ENCODE data around the gene GMCL2. TPM values are rescaled to one million over a fixed set of nuclear protein-coding genes. Genes with fewer than 3 reads are reported as not detected.

The GMCL2 gene
- polyA plus RNA-seq, 1 of the 3 experiments (the other 2 are of a cell fraction): not detected

DNA sequence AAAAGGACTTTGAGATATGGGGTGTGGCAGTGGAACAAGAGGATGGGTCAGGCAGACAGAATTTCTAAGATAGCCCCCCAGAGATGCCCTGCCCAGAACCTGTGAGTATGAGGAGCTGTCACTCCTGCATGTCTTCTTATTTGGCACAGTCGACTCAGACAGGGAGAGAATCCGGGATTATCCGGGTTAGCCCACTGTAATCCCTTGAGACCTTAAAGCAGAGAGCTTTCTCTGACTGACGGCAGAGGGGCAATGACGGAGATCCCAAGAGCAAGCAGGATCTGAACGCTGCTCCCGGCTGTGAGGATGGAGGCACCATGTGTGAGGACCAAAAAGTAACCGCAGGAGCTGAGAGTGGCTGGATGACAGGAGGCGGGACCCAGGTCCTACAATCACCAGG lies 24.7 kb downstream of the GMCL2 start:
- Histone ChIP-seq H3K4me1 (ENCODE audit: control insufficient read depth in 1 of 2, insufficient read depth in 2 of 2, low read depth in 1 of 2, low read length in 1 of 2) (peaks cover 0 to 8% of the 10 kb centered on the region in 2 experiments; a peak in 1 of 4 replicates), H3K36me3 (replicated peaks in 1 of 2; ENCODE audit: control insufficient read depth in 1 of 2, insufficient read depth in 2 of 2, low read length in 1 of 2) (no peaks in the 10 kb centered on the region), H3K79me2 (ENCODE audit: insufficient read depth) (no peaks in the 10 kb centered on the region), H2AFZ (ENCODE audit: low read depth) (no peak overlapping the region), H3K4me3 (ENCODE audit: low read depth in 2 of 2, low read length in 1 of 2) (no peak overlapping the region), H3K9me3 (no peaks in the 10 kb centered on the region), H4K20me1 (ENCODE audit: insufficient read depth) (no peaks in the 10 kb centered on the region), H3K4me2 (no peak overlapping the region), H3K9ac (no peak overlapping the region), H3K9me2 (no peaks in the 10 kb centered on the region), H3K27me3 (ENCODE audit: insufficient read depth) (no peaks in the 10 kb centered on the region), H3F3A (replicated peaks; ENCODE audit: insufficient read depth) (no peaks in the 10 kb centered on the region), H3K27ac (ENCODE audit: low read depth in 2 of 2, low read length in 1 of 2) (no peak overlapping the region)
- WGBS (ENCODE audit: low lambda C conversion rate): 80% methylated on average over 9 of the region's 9 CpGs
- no peak for DNase-seq
- TF ChIP-seq SMC3 (IDR thresholded peaks at IDR 0.05; ENCODE audit: low read depth, low read length) (no peak), EP300 (IDR thresholded peaks at IDR 0.05; ENCODE audit: borderline replicate concordance in 1 of 2, low read depth in 1 of 2, low read length in 1 of 2) (no peak), FOXJ3 (CRISPR knock-in tag; IDR thresholded peaks at IDR 0.05) (no peak), TCF12 (IDR thresholded peaks at IDR 0.05) (no peak)
- TF ChIP-seq, protein P1, sequence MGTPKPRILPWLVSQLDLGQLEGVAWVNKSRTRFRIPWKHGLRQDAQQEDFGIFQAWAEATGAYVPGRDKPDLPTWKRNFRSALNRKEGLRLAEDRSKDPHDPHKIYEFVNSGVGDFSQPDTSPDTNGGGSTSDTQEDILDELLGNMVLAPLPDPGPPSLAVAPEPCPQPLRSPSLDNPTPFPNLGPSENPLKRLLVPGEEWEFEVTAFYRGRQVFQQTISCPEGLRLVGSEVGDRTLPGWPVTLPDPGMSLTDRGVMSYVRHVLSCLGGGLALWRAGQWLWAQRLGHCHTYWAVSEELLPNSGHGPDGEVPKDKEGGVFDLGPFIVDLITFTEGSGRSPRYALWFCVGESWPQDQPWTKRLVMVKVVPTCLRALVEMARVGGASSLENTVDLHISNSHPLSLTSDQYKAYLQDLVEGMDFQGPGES (IDR thresholded peaks at IDR 0.05; ENCODE audit: low read depth, low read length): no peak
- TF ChIP-seq, protein P2, sequence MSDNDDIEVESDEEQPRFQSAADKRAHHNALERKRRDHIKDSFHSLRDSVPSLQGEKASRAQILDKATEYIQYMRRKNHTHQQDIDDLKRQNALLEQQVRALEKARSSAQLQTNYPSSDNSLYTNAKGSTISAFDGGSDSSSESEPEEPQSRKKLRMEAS (IDR thresholded peaks at IDR 0.05; ENCODE audit: low read depth): no peak
- CTCF ChIA-PET: interaction anchor here (1.0 to 3.2 kb wide), 5 partner anchors 9 to 100 kb away, joined by 3 to 59 read pairs (median 5); partner anchors contain the start of gene NHP2
- POLR2A ChIA-PET: interaction anchor here (0.9 kb wide), 1 partner anchor 9 kb away, joined by 3 read pairs; the partner anchor contains the start of gene NHP2

DNA sequence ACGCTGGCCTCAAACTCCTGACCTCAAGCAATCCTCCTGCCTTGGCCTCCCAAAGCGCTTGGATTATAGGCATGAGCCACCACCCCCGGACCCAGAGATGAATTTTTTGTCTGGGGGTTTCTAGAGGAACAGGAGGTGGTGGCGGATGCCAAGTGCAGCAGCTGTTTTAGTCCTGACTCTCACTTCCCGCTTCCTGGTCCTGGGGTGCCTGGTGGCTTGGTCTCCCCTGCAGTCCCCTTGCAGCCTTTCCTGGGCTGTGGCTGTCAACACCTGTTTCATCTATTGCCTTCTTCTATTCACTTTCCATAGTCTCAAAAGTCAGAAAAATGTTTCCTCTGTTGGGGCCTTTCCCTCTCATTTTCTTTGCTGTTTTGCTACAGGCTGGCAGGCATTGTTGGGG lies 27.0 kb downstream of the GMCL2 start:
- Histone ChIP-seq H3K4me3 (ENCODE audit: low read depth in 2 of 2, low read length in 1 of 2) (no peak overlapping the region), H3K27me3 (ENCODE audit: insufficient read depth) (no peaks in the 10 kb centered on the region), H3K27ac (ENCODE audit: low read depth in 2 of 2, low read length in 1 of 2) (no peak overlapping the region), H2AFZ (ENCODE audit: low read depth) (no peak overlapping the region), H3K9ac (no peak overlapping the region), H3K4me2 (no peak overlapping the region), H3K36me3 (replicated peaks in 1 of 2; ENCODE audit: control insufficient read depth in 1 of 2, insufficient read depth in 2 of 2, low read length in 1 of 2) (no peaks in the 10 kb centered on the region), H4K20me1 (ENCODE audit: insufficient read depth) (no peaks in the 10 kb centered on the region), H3F3A (replicated peaks; ENCODE audit: insufficient read depth) (no peaks in the 10 kb centered on the region), H3K79me2 (ENCODE audit: insufficient read depth) (no peaks in the 10 kb centered on the region), H3K9me3 (no peaks in the 10 kb centered on the region), H3K9me2 (no peaks in the 10 kb centered on the region), H3K4me1 (ENCODE audit: control insufficient read depth in 1 of 2, insufficient read depth in 2 of 2, low read depth in 1 of 2, low read length in 1 of 2) (peaks cover 0 to 8% of the 10 kb centered on the region in 2 experiments; a peak in 1 of 4 replicates)
- ChIA-PET POLR2A (interaction anchor here (0.9 kb wide), 1 partner anchor 11 kb away, joined by 3 read pairs; no protein-coding TSS in a partner anchor), CTCF (interaction anchor here (1.4 kb wide), 1 partner anchor 85 kb away, joined by 8 read pairs; no protein-coding TSS in a partner anchor)
- 80% methylated on average over 5 of the region's 5 CpGs for WGBS (ENCODE audit: low lambda C conversion rate)
- TF ChIP-seq RFX5 (IDR thresholded peaks at IDR 0.05; ENCODE audit: low read length) (no peak), CHD2 (IDR thresholded peaks at IDR 0.05; ENCODE audit: low read length, partially characterized antibody) (no peak), GATA2 (CRISPR knock-in tag; IDR thresholded peaks at IDR 0.05) (no peak), GABPA (IDR thresholded peaks at IDR 0.05; ENCODE audit: low read depth) (no peak), JUND (IDR thresholded peaks at IDR 0.05) (no peak)
- TF ChIP-seq, protein P3, sequence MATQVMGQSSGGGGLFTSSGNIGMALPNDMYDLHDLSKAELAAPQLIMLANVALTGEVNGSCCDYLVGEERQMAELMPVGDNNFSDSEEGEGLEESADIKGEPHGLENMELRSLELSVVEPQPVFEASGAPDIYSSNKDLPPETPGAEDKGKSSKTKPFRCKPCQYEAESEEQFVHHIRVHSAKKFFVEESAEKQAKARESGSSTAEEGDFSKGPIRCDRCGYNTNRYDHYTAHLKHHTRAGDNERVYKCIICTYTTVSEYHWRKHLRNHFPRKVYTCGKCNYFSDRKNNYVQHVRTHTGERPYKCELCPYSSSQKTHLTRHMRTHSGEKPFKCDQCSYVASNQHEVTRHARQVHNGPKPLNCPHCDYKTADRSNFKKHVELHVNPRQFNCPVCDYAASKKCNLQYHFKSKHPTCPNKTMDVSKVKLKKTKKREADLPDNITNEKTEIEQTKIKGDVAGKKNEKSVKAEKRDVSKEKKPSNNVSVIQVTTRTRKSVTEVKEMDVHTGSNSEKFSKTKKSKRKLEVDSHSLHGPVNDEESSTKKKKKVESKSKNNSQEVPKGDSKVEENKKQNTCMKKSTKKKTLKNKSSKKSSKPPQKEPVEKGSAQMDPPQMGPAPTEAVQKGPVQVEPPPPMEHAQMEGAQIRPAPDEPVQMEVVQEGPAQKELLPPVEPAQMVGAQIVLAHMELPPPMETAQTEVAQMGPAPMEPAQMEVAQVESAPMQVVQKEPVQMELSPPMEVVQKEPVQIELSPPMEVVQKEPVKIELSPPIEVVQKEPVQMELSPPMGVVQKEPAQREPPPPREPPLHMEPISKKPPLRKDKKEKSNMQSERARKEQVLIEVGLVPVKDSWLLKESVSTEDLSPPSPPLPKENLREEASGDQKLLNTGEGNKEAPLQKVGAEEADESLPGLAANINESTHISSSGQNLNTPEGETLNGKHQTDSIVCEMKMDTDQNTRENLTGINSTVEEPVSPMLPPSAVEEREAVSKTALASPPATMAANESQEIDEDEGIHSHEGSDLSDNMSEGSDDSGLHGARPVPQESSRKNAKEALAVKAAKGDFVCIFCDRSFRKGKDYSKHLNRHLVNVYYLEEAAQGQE (IDR thresholded peaks at IDR 0.05; ENCODE audit: low read depth, low read length): no peak
- no peak for DNase-seq
